ENCODE measurements around the gene TSPEAR.

TSPEAR gene

DNA sequence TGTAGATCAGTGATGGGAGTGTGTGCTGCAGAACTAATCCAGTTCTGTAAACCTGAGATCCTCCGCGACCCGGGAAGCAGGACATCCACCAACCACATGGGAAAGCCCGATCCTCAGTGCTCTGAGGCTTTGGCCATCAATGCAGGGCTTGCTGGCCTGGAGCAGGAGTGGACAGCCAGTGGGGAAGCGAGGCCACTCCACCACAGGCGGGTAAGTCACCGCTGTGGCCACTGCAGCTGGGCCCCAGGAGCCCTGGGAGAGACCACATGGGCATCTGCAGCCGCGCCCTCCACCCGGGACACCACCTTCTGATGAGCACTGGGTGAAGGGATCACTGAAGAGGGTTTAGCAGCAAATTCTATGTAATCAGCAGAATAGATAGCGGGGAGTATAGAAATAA, 30.2 kb downstream of the TSPEAR start:
- TF ChIP-seq, protein P1, sequence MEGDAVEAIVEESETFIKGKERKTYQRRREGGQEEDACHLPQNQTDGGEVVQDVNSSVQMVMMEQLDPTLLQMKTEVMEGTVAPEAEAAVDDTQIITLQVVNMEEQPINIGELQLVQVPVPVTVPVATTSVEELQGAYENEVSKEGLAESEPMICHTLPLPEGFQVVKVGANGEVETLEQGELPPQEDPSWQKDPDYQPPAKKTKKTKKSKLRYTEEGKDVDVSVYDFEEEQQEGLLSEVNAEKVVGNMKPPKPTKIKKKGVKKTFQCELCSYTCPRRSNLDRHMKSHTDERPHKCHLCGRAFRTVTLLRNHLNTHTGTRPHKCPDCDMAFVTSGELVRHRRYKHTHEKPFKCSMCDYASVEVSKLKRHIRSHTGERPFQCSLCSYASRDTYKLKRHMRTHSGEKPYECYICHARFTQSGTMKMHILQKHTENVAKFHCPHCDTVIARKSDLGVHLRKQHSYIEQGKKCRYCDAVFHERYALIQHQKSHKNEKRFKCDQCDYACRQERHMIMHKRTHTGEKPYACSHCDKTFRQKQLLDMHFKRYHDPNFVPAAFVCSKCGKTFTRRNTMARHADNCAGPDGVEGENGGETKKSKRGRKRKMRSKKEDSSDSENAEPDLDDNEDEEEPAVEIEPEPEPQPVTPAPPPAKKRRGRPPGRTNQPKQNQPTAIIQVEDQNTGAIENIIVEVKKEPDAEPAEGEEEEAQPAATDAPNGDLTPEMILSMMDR (IDR thresholded peaks at IDR 0.05; ENCODE audit: low read depth, low read length), result no peak
- H3K4me3 ChIP-seq (ENCODE audit: low read depth, low read length), result no peak overlapping the region

DNA sequence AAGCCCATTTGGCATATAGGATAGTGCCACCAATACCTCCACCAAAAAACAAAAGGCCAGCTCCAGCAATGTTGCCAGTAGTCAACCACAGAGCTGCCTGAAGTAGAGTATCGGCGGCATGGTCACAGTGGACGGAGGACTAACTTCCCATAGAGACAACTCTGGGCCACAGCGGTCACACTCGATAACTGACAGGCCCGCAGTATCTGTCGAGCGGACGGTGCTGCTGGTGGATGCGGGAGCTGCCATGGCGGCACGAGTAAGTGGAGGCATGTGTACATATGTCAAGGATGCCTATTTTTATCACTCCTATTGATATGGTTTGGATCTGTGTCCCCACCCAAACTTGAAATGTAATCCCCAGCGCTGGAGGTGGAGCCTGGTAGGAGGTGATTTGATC, 33.5 kb downstream of the TSPEAR start:
- H3K4me3 ChIP-seq (ENCODE audit: low read depth, low read length), result no peak overlapping the region
- TF ChIP-seq, protein P1 (IDR thresholded peaks at IDR 0.05; ENCODE audit: low read depth, low read length), result no peak

DNA sequence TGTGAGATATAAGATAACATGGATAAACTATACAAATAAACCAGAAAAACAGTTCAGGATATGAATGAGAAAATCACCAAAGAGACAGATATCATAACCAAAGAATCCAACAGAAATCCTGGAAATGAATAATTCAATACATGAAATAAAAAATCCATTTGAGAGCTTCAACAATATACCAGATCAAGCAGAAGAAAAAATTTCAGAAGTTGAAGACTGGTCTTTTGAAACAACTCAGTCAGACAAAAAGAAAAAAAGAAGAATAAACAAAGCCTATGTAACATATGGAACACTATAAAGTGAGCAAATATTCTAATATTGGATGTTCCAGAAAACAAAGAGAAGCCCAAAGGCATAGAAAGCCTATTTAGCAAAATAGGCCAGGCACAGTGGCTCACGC, 39.5 kb downstream of the TSPEAR start:
- no peak overlapping the region for H3K4me3 ChIP-seq (ENCODE audit: low read depth, low read length)
- TF ChIP-seq, protein P1 (IDR thresholded peaks at IDR 0.05; ENCODE audit: low read depth, low read length), result no peak

DNA sequence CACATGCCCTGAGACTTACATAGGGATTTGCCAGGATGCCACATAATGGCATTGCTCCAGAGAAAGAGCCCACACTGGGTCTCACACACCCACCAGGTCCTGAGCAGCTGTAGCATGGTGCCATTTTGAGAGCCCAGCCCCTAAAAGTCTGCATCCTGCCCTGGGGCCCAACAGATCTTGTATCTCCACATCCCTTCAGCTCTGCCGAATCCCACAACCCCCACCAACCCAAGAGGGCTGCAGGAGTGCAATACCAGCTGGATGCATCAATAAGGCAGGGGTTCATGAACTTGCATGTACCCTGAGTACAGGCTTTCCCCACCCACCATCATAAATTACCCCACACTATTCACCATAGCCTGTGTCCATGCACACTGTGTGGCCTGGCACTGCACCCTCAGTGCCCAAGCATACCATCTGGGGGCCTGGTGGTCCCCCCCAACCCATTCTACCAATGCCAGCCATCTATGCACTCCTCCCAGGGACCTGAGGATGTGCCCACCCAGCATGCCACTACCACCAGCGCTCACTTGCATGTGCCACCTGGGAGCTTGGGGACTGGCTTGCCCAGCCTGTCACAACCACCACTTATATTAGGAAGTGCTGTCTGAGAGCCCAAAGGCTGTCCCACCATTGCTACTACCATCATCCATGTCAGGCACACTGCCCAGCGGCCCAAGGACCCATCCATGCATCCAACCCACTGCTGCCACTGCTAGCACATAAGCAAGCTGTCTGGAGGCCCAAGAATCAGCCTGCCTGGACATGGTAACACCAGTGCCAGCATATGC, 40.5 kb downstream of the TSPEAR start:
- H3K4me3 ChIP-seq (ENCODE audit: low read depth, low read length), result no peak overlapping the region
- TF ChIP-seq, protein P1 (IDR thresholded peaks at IDR 0.05; ENCODE audit: low read depth, low read length), result no peak

DNA sequence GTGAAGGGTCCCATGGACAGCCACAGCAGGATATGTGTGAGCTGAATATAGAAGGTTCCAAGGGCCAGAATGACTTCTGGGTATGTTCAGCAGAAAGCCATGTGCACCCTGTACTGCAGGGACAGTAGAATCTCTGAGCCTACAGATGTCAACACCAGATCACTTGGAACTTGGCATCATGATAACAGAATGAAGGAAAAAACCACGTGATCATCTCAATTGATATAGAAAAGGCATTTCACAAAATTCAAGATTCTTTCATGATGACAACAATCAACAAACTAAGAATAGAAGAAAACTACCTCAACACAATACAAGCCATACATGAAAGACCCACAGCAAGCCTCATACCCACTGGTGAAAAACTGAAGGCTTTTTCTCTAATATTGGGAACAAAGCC, 43.8 kb downstream of the TSPEAR start:
- TF ChIP-seq, protein P1 (IDR thresholded peaks at IDR 0.05; ENCODE audit: low read depth, low read length), result no peak
- H3K4me3 ChIP-seq (ENCODE audit: low read depth, low read length), result no peak overlapping the region

DNA sequence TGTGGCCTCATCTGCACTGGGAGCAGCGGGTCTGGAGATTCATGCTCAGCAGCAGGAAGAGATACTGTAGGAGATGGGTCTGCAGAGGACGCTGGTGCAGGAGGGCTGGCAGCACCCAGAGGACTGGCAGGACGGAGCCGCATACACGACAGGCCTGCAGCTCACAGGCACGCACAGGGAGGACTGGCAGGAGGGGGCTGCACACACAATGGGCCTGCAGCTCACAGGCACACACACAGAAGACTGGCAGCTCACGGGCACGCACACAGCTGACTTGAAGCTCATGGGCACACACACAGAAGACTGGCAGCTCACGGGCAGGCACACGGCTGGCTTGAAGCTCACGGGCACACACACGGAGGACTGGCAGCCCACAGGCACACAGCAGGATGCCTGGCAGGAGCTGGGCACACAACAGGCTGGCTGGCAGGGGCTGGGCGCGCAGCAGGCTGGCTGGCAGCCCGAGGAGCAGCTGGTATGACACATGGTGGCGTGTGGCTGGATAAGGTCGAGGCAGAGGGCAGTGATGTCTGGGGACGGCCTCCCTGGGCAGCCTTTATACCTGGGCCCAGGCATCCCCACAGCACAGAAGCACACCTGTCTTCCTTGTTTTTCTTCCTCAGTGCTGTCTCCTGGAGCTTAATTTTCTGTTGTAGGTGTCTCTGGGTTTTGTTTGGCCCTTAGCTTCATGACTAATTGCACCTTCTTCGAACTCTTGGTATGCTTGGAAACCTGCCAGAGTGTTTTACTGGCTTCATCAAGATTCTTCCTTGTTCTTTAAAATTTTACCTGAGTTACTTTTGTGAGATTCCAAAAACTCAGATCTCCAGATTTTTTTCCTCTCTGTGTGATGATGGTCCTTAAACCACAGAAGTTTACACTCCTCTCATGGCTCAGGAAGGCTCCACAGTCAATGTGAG, 44.7 kb downstream of the TSPEAR start, which contains the start of gene KRTAP12-2:
Gene KRTAP12-2, minus strand, starts transcription at position 527 of the 920 bp plus-strand sequence. Its CDS starts 41 bp downstream, at position 486.
- H3K4me3 ChIP-seq (ENCODE audit: low read depth, low read length), result no peak within 1 kb of the TSS
- TF ChIP-seq, protein P1 (IDR thresholded peaks at IDR 0.05; ENCODE audit: low read depth, low read length), result no peak

All from WI38 (cell line).